Stimulated activated naive B cell treated with anti-CD40 and anti-IgM and Interleukin-4, amounts not matched to agents 10 μg/mL and 1 μg/mL and 100 μg/mL, for 72 hours (primary cell): ENCODE results near the gene RAD51D.
"Not testable (repeated sequence)": the region's sequence is repeated elsewhere in the genome, so short reads cannot be mapped to it uniquely, and the experiment has no call there.

Experiments used
- ATAC-seq, 2 donors: fragments of 150-1000 bp; cut with Tn5 transposase; replicated peaks; 2 replicates each; pipeline ENCODE4 v1.10.0; 2021; ENCODE audit warnings: moderate library complexity in 1 of 2
- DNase-seq: peaks from one replicate; pipeline ENCODE4 v3.0.0; 2021
- H3K27ac Mint-ChIP-seq: one replicate; pipeline ENCODE4 v1.8.0; 2022; ENCODE audit warnings: mild to moderate bottlenecking, mixed read lengths
- H3K27me3 Mint-ChIP-seq, 2 donors: one replicate each; pipeline ENCODE4 v1.8.0; 2022; ENCODE audit warnings: mixed read lengths in 2 of 2
- H3K36me3 Mint-ChIP-seq, 2 donors: one replicate each; pipeline ENCODE4 v1.8.0; 2022; ENCODE audit warnings: mixed read lengths in 2 of 2, mild to moderate bottlenecking in 1 of 2
- H3K4me1 Mint-ChIP-seq, 2 donors: one replicate each; pipeline ENCODE4 v1.8.0; 2022; ENCODE audit warnings: mixed read lengths in 2 of 2, mild to moderate bottlenecking in 1 of 2
- H3K4me3 Mint-ChIP-seq, 2 donors: one replicate each; pipeline ENCODE4 v1.8.0; 2022; ENCODE audit warnings: mild to moderate bottlenecking in 2 of 2, mixed read lengths in 2 of 2, moderate library complexity in 1 of 2
- H3K9me3 Mint-ChIP-seq, 2 donors: one replicate each; pipeline ENCODE4 v1.8.0; 2022; ENCODE audit warnings: mixed read lengths in 2 of 2, mild to moderate bottlenecking in 1 of 2

The RAD51D gene

DNA sequence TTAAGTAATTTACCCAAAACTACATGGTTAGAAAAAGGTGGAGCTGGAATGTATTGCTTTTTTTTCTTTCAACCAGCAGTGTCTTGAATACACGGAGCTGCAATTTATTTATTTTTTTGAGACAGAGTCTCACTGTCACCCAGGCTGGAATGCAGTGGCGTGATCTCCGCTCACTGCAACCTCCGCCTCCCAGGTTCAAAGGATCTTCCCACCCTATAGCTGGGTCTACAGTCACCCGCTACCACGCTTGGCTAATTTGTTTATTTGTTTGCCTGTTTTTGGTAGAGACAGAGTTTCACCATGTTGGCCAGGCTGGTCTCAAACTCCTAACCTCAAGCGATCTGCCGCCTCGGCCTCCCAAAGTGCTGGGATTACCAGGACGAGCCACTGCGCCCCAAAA is 29.0 kb downstream of the RAD51D start:
- H3K4me1 Mint-ChIP-seq, result peaks cover 13 to 38% of the 10 kb centered on the region in 2 donors
- H3K27me3 Mint-ChIP-seq, DNase-seq, H3K9me3 Mint-ChIP-seq, ATAC-seq, H3K36me3 Mint-ChIP-seq, H3K4me3 Mint-ChIP-seq, H3K27ac Mint-ChIP-seq: not testable (repeated sequence)

GRCh38 chr17:35089586-35090296 is 29.9 kb downstream of the RAD51D start:
- Mint-ChIP-seq H3K4me3 (peak overlapping the region; percentile 87 to 89), H3K27ac (peak overlapping the region; percentile 94), H3K36me3 (peaks cover 0 to under 1% of the 10 kb centered on the region in 2 donors), H3K27me3 (no peaks in the 10 kb centered on the region), H3K9me3 (no peaks in the 10 kb centered on the region), H3K4me1 (peaks cover 13 to 38% of the 10 kb centered on the region in 2 donors)
- DNase-seq, result no peak
- ATAC-seq, result peak; percentile 35 to 44

- peak overlapping the region; percentile 89 to 90 for H3K4me3 Mint-ChIP-seq
- no peaks in the 10 kb centered on the region for H3K36me3 Mint-ChIP-seq
- ATAC-seq (peak; percentile 83 to 87), DNase-seq (peak; percentile 84)
- peak overlapping the region; percentile 95 for H3K27ac Mint-ChIP-seq
- H3K9me3 Mint-ChIP-seq, result no peaks in the 10 kb centered on the region
- no peaks in the 10 kb centered on the region for H3K27me3 Mint-ChIP-seq
- peaks cover 13 to 38% of the 10 kb centered on the region in 2 donors for H3K4me1 Mint-ChIP-seq
Observed at GRCh38 chr17:35088881-35089585, 30.6 kb downstream of the RAD51D start.

DNA sequence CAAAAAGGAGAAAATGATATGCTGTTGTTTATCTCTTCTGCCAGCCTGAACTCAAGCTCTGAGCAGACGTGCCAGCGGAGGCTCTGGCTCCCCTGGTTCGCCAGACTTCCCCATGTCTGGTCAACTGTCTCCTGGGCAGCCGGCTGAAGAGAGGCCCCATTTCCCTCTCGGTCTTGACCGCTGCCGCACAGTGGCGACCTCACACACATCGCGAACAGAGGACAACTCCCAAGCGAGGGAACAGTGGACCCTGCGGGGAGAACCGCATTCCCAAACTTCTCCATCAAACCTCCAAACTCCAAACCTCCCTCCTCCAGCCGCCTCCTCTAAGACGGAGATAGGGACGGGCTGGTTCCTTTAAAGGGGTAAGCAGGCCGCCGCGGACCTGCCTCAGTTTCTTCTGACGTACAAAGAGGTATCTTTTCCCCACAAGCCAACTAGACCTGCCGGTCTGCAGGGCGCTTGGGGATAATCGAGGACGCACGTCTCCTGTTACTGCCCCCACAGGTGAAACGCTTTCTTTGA is 31.2 kb downstream of the RAD51D start:
- H3K27ac Mint-ChIP-seq, result peak overlapping the region; percentile 95
- no peaks in the 10 kb centered on the region for H3K27me3 Mint-ChIP-seq
- peak overlapping the region; percentile 89 to 90 for H3K4me3 Mint-ChIP-seq
- DNase-seq (no peak), ATAC-seq (peak; percentile 12 to 23)
- peaks cover 13 to 38% of the 10 kb centered on the region in 2 donors for H3K4me1 Mint-ChIP-seq
- H3K36me3 Mint-ChIP-seq, result no peaks in the 10 kb centered on the region
- H3K9me3 Mint-ChIP-seq, result no peaks in the 10 kb centered on the region

DNA sequence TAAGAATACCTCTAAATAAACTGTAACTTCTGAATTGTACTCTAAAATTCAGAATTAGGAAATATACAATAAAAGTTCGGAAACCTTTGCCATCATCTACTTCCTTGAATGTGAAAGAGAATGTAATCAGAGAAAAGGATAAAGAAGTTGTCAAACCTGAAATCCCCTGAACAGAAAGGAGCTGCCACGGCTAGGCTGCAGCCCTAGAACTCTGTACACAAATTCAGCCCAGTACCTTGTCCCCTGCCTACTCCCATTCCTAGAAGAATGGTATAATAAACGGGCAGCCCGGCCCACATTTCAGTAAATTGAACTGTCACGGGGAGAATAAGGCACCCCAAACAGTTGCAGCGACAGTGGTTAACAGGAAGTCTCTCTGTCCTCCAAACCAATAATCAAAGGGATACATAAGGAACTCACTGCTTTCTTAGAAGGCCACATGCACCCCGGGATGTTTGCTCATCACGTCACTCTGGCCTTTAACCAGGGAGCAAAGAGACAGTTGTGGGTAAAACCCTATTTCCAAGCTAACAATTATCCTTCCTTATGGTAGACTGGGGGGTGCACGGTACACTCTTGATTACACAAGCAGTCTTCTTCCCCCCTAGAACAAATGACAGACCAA is 31.8 kb downstream of the RAD51D start:
- DNase-seq, result peak; percentile 9
- Mint-ChIP-seq H3K4me1 (peaks cover 15 to 38% of the 10 kb centered on the region in 2 donors), H3K9me3 (no peaks in the 10 kb centered on the region), H3K27me3 (no peaks in the 10 kb centered on the region), H3K36me3 (no peaks in the 10 kb centered on the region), H3K27ac (peak overlapping the region; percentile 95), H3K4me3 (peak overlapping the region; percentile 89 to 90)
- peak in 1 of 2 donors; percentile 5 for ATAC-seq

- Mint-ChIP-seq H3K9me3 (no peaks in the 10 kb centered on the region), H3K27me3 (no peaks in the 10 kb centered on the region), H3K36me3 (no peaks in the 10 kb centered on the region), H3K4me1 (peaks cover 15 to 46% of the 10 kb centered on the region in 2 donors), H3K27ac (no peak overlapping the region), H3K4me3 (peak overlapping the region in 1 of 2 donors; percentile 25)
- ATAC-seq (no peak), DNase-seq (no peak)
Observed at GRCh38 chr17:35086931-35087573, 32.6 kb downstream of the RAD51D start.

- no peak for ATAC-seq
- no peak for DNase-seq
- Mint-ChIP-seq H3K27me3 (no peaks in the 10 kb centered on the region), H3K9me3 (no peaks in the 10 kb centered on the region), H3K4me1 (peaks cover 17 to 49% of the 10 kb centered on the region in 2 donors), H3K36me3 (no peaks in the 10 kb centered on the region), H3K4me3 (no peak overlapping the region), H3K27ac (no peak overlapping the region)
Observed at GRCh38 chr17:35086164-35086563, 33.5 kb downstream of the RAD51D start.

- no peaks in the 10 kb centered on the region for H3K27me3 Mint-ChIP-seq
- DNase-seq (no peak), ATAC-seq (no peak)
- no peak overlapping the region for H3K4me3 Mint-ChIP-seq
- peaks cover 25 to 54% of the 10 kb centered on the region in 2 donors for H3K4me1 Mint-ChIP-seq
- no peak overlapping the region for H3K27ac Mint-ChIP-seq
- H3K36me3 Mint-ChIP-seq, result no peaks in the 10 kb centered on the region
- H3K9me3 Mint-ChIP-seq, result no peaks in the 10 kb centered on the region
Observed at GRCh38 chr17:35084987-35085386, 34.7 kb downstream of the RAD51D start.

GRCh38 chr17:35083071-35083470 is 36.6 kb downstream of the RAD51D start:
- no peaks in the 10 kb centered on the region for H3K36me3 Mint-ChIP-seq
- H3K27me3 Mint-ChIP-seq, result no peaks in the 10 kb centered on the region
- H3K4me3 Mint-ChIP-seq, result no peak overlapping the region
- no peak for ATAC-seq
- H3K27ac Mint-ChIP-seq, result no peak overlapping the region
- H3K4me1 Mint-ChIP-seq, result peaks cover 22 to 47% of the 10 kb centered on the region in 2 donors
- H3K9me3 Mint-ChIP-seq, result no peaks in the 10 kb centered on the region
- no peak for DNase-seq

GRCh38 chr17:35082073-35082657 is 37.5 kb downstream of the RAD51D start:
- H3K4me3 Mint-ChIP-seq, result no peak overlapping the region
- no peaks in the 10 kb centered on the region for H3K27me3 Mint-ChIP-seq
- no peaks in the 10 kb centered on the region for H3K9me3 Mint-ChIP-seq
- ATAC-seq, result no peak
- no peaks in the 10 kb centered on the region for H3K36me3 Mint-ChIP-seq
- H3K27ac Mint-ChIP-seq, result no peak overlapping the region
- H3K4me1 Mint-ChIP-seq, result peaks cover 18 to 38% of the 10 kb centered on the region in 2 donors
- DNase-seq, result no peak

DNA sequence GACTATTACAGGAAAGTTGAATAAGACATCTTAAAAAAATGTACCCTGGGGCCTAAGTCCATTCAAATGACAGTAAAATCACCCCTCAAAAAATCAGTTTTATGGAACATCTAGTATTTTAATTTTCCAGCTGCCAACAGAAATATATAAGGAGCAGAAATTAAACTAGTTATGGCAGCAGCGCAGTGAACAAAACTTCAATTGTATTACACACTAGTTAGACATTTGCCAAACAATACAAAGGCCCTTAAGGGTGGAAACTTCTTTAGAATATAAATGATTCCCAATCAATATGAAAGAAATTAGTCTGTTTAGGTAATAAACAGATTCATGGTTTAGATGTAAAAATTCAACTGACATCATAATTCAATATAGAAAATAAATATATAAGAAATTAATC is 38.0 kb downstream of the RAD51D start:
- no peaks in the 10 kb centered on the region for H3K27me3 Mint-ChIP-seq
- H3K36me3 Mint-ChIP-seq, result no peaks in the 10 kb centered on the region
- no peak overlapping the region for H3K4me3 Mint-ChIP-seq
- H3K9me3 Mint-ChIP-seq, result no peaks in the 10 kb centered on the region
- DNase-seq, result no peak
- peak overlapping the region; percentile 59 for H3K27ac Mint-ChIP-seq
- H3K4me1 Mint-ChIP-seq, result peaks cover 15 to 33% of the 10 kb centered on the region in 2 donors
- ATAC-seq, result no peak

DNA sequence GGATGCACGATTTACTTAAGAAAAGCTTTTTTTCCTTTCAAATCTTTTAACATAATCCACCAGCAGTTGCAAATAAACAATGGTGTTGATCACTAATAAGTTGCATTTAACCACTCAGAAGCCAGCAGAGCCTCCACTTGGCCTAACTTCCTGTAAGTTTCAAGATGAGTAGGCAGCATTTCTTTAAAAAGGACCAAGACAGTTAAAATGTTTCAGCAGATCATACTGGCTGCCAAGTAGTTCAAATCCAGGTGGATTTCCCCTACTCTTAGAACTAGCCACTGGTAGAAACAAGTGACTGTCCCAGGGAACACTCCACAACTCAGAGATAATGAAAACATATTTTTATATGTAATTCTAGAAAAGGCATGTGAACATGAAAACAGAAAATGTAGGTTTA is 39.1 kb downstream of the RAD51D start:
- H3K4me1 Mint-ChIP-seq, result peaks cover 15 to 27% of the 10 kb centered on the region in 2 donors
- H3K9me3 Mint-ChIP-seq, result no peaks in the 10 kb centered on the region
- H3K27me3 Mint-ChIP-seq, result no peaks in the 10 kb centered on the region

GRCh38 chr17:35079547-35080423 is 39.9 kb downstream of the RAD51D start:
- no peaks in the 10 kb centered on the region for H3K9me3 Mint-ChIP-seq
- no peak for DNase-seq
- no peaks in the 10 kb centered on the region for H3K36me3 Mint-ChIP-seq
- no peak overlapping the region for H3K4me3 Mint-ChIP-seq
- H3K27ac Mint-ChIP-seq, result no peak overlapping the region
- peaks cover 17 to 27% of the 10 kb centered on the region in 2 donors for H3K4me1 Mint-ChIP-seq
- ATAC-seq, result no peak
- H3K27me3 Mint-ChIP-seq, result no peaks in the 10 kb centered on the region

More for the DNA sequence above, 39.1 kb downstream of the RAD51D start:
- Mint-ChIP-seq H3K27ac (peak overlapping the region; percentile 25), H3K36me3 (no peaks in the 10 kb centered on the region), H3K4me3 (no peak overlapping the region)
- ATAC-seq, result peak; percentile 69 to 78
- no peak for DNase-seq
